ENCODE measurements around the gene ADARB2. TPM values are rescaled to one million over a fixed set of nuclear protein-coding genes. Genes with fewer than 3 reads are reported as not detected.

ADARB2 gene
- total RNA-seq, 4 donors from 2014 or later, result 0.80 to 4.9 (median 2.3) TPM

- 84 to 100% methylated on average over 1 to 20 of the region's 20 CpGs for WGBS, 2 donors (ENCODE audit: low coverage in 1 of 2)
- Histone ChIP-seq H3K27me3 (no peaks in the 10 kb centered on the region), H3K4me1 (no peaks in the 10 kb centered on the region), H3K36me3 (no peaks in the 10 kb centered on the region), H3K9me3 (no peaks in the 10 kb centered on the region), H3K27ac (no peak overlapping the region), H3K4me3 (no peak overlapping the region)
- no peak for DNase-seq
- intact Hi-C loops (cut with DNase I; ENCODE audit: low total_unique reads) (loop anchor here (10.0 kb wide), 1 partner anchor 435 kb away; no protein-coding TSS in a partner anchor), in situ Hi-C loops (cut with MboI; ENCODE audit: low pct_ligation_motif_present in 1 of 4, low pct_unique_long_range_greater_than_20kb in 1 of 4, low sequenced_read_pairs in 3 of 4) (no loop called here)
- no peak for TF ChIP-seq POLR2A (IDR thresholded peaks at IDR 0.05)
- TF ChIP-seq POLR2AphosphoS5 (IDR thresholded peaks at IDR 0.05), result no peak
- TF ChIP-seq CTCF (IDR thresholded peaks at IDR 0.05), result no peak
- no peak for TF ChIP-seq EP300 (IDR thresholded peaks at IDR 0.05; ENCODE audit: low read depth)
These were observed 557.8 kb downstream of the ADARB2 start for GRCh38 chr10:1179346-1180070.

- DNase-seq, result no peak
- in situ Hi-C loops (cut with MboI; ENCODE audit: low pct_ligation_motif_present in 1 of 4, low pct_unique_long_range_greater_than_20kb in 1 of 4, low sequenced_read_pairs in 3 of 4), result no loop called here
- no peaks in the 10 kb centered on the region for H3K27me3 ChIP-seq
- H3K4me3 ChIP-seq, result no peak overlapping the region
- H3K4me1 ChIP-seq, result no peaks in the 10 kb centered on the region
- H3K27ac ChIP-seq, result no peak overlapping the region
- H3K36me3 ChIP-seq, result no peaks in the 10 kb centered on the region
- no peak for TF ChIP-seq POLR2AphosphoS5 (IDR thresholded peaks at IDR 0.05)
- no peak for TF ChIP-seq CTCF (IDR thresholded peaks at IDR 0.05)
- no peak for TF ChIP-seq POLR2A (IDR thresholded peaks at IDR 0.05)
- no peak for TF ChIP-seq EP300 (IDR thresholded peaks at IDR 0.05; ENCODE audit: low read depth)
- no peaks in the 10 kb centered on the region for H3K9me3 ChIP-seq
- intact Hi-C loops (cut with DNase I; ENCODE audit: low total_unique reads), result loop anchor here (10.0 kb wide), 1 partner anchor 434 kb away; no protein-coding TSS in a partner anchor
- WGBS, 2 donors (ENCODE audit: low coverage in 1 of 2), result 60 to 88% methylated on average over 1 to 16 of the region's 16 CpGs
These were observed 558.8 kb downstream of the ADARB2 start for GRCh38 chr10:1178506-1178905.

- Histone ChIP-seq H3K36me3 (no peaks in the 10 kb centered on the region), H3K4me3 (no peak overlapping the region), H3K27ac (no peak overlapping the region), H3K27me3 (no peaks in the 10 kb centered on the region), H3K4me1 (no peaks in the 10 kb centered on the region), H3K9me3 (no peaks in the 10 kb centered on the region)
- 78 to 83% methylated on average over 4 to 9 of the region's 9 CpGs for WGBS, 2 donors (ENCODE audit: low coverage in 1 of 2)
- no peak for DNase-seq
- in situ Hi-C loops (cut with MboI; ENCODE audit: low pct_ligation_motif_present in 1 of 4, low pct_unique_long_range_greater_than_20kb in 1 of 4, low sequenced_read_pairs in 3 of 4), result no loop called here
- TF ChIP-seq EP300 (IDR thresholded peaks at IDR 0.05; ENCODE audit: low read depth) (no peak), POLR2A (IDR thresholded peaks at IDR 0.05) (no peak), POLR2AphosphoS5 (IDR thresholded peaks at IDR 0.05) (no peak), CTCF (IDR thresholded peaks at IDR 0.05) (no peak)
- intact Hi-C loops (cut with DNase I; ENCODE audit: low total_unique reads), result loop anchor here (10.0 kb wide), 1 partner anchor 433 kb away; no protein-coding TSS in a partner anchor
These were observed 559.4 kb downstream of the ADARB2 start for GRCh38 chr10:1177936-1178335.

GRCh38 chr10:1175956-1176565 lies 561.3 kb downstream of the ADARB2 start:
- H3K27me3 ChIP-seq, result no peaks in the 10 kb centered on the region
- no peaks in the 10 kb centered on the region for H3K4me1 ChIP-seq
- in situ Hi-C loops (cut with MboI; ENCODE audit: low pct_ligation_motif_present in 1 of 4, low pct_unique_long_range_greater_than_20kb in 1 of 4, low sequenced_read_pairs in 3 of 4) (no loop called here), intact Hi-C loops (cut with DNase I; ENCODE audit: low total_unique reads) (loop anchor here (10.0 kb wide), 1 partner anchor 431 kb away; no protein-coding TSS in a partner anchor)
- no peaks in the 10 kb centered on the region for H3K9me3 ChIP-seq
- H3K36me3 ChIP-seq, result no peaks in the 10 kb centered on the region
- no peak for DNase-seq
- H3K4me3 ChIP-seq, result no peak overlapping the region
- WGBS, 2 donors (ENCODE audit: low coverage in 1 of 2), result 90 to 91% methylated on average over 16 to 23 of the region's 23 CpGs
- no peak for TF ChIP-seq EP300 (IDR thresholded peaks at IDR 0.05; ENCODE audit: low read depth)
- no peak for TF ChIP-seq POLR2A (IDR thresholded peaks at IDR 0.05)
- TF ChIP-seq CTCF (IDR thresholded peaks at IDR 0.05), result no peak
- TF ChIP-seq POLR2AphosphoS5 (IDR thresholded peaks at IDR 0.05), result no peak
- no peak overlapping the region for H3K27ac ChIP-seq
